ENCODE data around the gene EFS. TPM values are rescaled to one million over a fixed set of nuclear protein-coding genes. Genes with fewer than 3 reads are reported as not detected.

EFS gene
- total RNA-seq, 1 donor = 10.8 TPM

GRCh38 chr14:23359722-23360447, 5.1 kb downstream of the EFS start:
- TF ChIP-seq CTCF (IDR thresholded peaks at IDR 0.05; ENCODE audit: insufficient read depth, low read length) = no peak
- no peak for DNase-seq (ENCODE audit: low read depth)

GRCh38 chr14:23359167-23359626, 5.8 kb downstream of the EFS start:
- DNase-seq (ENCODE audit: low read depth) = no peak
- TF ChIP-seq CTCF (IDR thresholded peaks at IDR 0.05; ENCODE audit: insufficient read depth, low read length) = no peak
- no peak overlapping the region for H3K4me3 ChIP-seq (ENCODE audit: low read depth, low read length)

More at GRCh38 chr14:23359722-23360447, 5.1 kb downstream of the EFS start:
- no peak overlapping the region for H3K4me3 ChIP-seq (ENCODE audit: low read depth, low read length)

GRCh38 chr14:23358553-23359166, 6.3 kb downstream of the EFS start:
- H3K4me3 ChIP-seq (ENCODE audit: low read depth, low read length) = no peak overlapping the region
- no peak for TF ChIP-seq CTCF (IDR thresholded peaks at IDR 0.05; ENCODE audit: insufficient read depth, low read length)
- DNase-seq (ENCODE audit: low read depth) = no peak

GRCh38 chr14:23358042-23358441, 6.9 kb downstream of the EFS start:
- TF ChIP-seq CTCF (IDR thresholded peaks at IDR 0.05; ENCODE audit: insufficient read depth, low read length) = no peak
- H3K4me3 ChIP-seq (ENCODE audit: low read depth, low read length) = no peak overlapping the region
- no peak for DNase-seq (ENCODE audit: low read depth)

GRCh38 chr14:23357261-23357660, 7.7 kb downstream of the EFS start:
- H3K4me3 ChIP-seq (ENCODE audit: low read depth, low read length) = no peak overlapping the region
- DNase-seq (ENCODE audit: low read depth) = no peak
- TF ChIP-seq CTCF (IDR thresholded peaks at IDR 0.05; ENCODE audit: insufficient read depth, low read length) = no peak

- no peak for TF ChIP-seq CTCF (IDR thresholded peaks at IDR 0.05; ENCODE audit: insufficient read depth, low read length)
- DNase-seq (ENCODE audit: low read depth) = no peak
- H3K4me3 ChIP-seq (ENCODE audit: low read depth, low read length) = no peak overlapping the region
Observed at GRCh38 chr14:23356662-23357061, 8.3 kb downstream of the EFS start.

Data from fibroblast of the aortic adventitia (primary cell).